H1 (cell line): ENCODE data around the gene FAM50B. TPM values are rescaled to one million over a fixed set of nuclear protein-coding genes. Genes with fewer than 3 reads are reported as not detected.

Source experiments
- GTF2F1 ChIP-seq: IDR thresholded peaks from 2 replicates; pipeline ENCODE4 v1.6.1; 2012; ENCODE audit warnings: low read depth, low read length, improper control_type of control experiment, borderline replicate concordance
- HDAC6 ChIP-seq: IDR thresholded peaks from one replicate; pipeline ENCODE4 v1.7.1; 2012; ENCODE audit warnings: low read depth, mild to moderate bottlenecking, inconsistent platforms, low read length, moderate library complexity
- KDM4A ChIP-seq: IDR thresholded peaks from one replicate; pipeline ENCODE4 v1.7.1; 2012; ENCODE audit warnings: low read depth, mild to moderate bottlenecking, moderate library complexity, low read length, inconsistent platforms; ENCODE audit not compliant: severe bottlenecking
- POU5F1 ChIP-seq: IDR thresholded peaks from 2 replicates; pipeline ENCODE4 v1.6.1; 2011; ENCODE audit warnings: low read depth, mild to moderate bottlenecking, low read length, moderate library complexity
- SP1 ChIP-seq: IDR thresholded peaks from 2 replicates; pipeline ENCODE4 v1.6.1; 2011; ENCODE audit warnings: low read depth, low read length
- SUZ12 ChIP-seq: fragments of 200-600 bp; sonication (generic); IDR thresholded peaks from 2 replicates; pipeline ENCODE4 v1.6.1; 2012; ENCODE audit warnings: mild to moderate bottlenecking, inconsistent platforms, low read length, moderate library complexity, mixed read lengths
- polyA plus RNA-seq, 7 experiments: library from polyadenylated mRNA; depleted of rRNA in 3 of 7; stranded (reverse) in 5 of 7; unstranded in 2 of 7; fragments of >200 nt in 5 of 7; fragments of 200-250 nt in 2 of 7; gene quantifications; 1 replicate in 5 of 7; 2 replicates in 1 of 7; 4 replicates in 1 of 7; pipeline versions ENCODE4 v1.2.1 to v1.2.3, GENCODE V29; 2011 to 2013; ENCODE audit warnings: missing spikeins in 2 of 7, mixed read lengths in 2 of 7
- total RNA-seq: library from RNA; stranded (reverse); fragmentation: NEBNext Ultra II Directional; extraction: Animal tissue kit (Norgen Biotek cat#: 25700); gene quantifications from 2 replicates; pipeline ENCODE4 v1.2.1, GENCODE V29; 2021

The FAM50B gene
- total and polyA plus RNA-seq, 2 of the 8 experiments (the other 6 are each of a cell fraction or from before 2014, with no cell fraction given): 3.1 to 3.2 TPM

GRCh38 chr6:3869284-3869631, 20.1 kb downstream of the FAM50B start (continued):
- TF ChIP-seq KDM4A (no peak), GTF2F1 (no peak), POU5F1 (no peak), SUZ12 (no peak), HDAC6 (no peak), SP1 (no peak)
